Suppressor macrophage (primary cell): ENCODE results near the gene MAD1L1.
"Not testable (repeated sequence)": the region's sequence is repeated elsewhere in the genome, so short reads cannot be mapped to it uniquely, and the experiment has no call there.

Source experiments
- DNase-seq, 4 experiments: peaks; one replicate each; pipeline ENCODE4 v3.0.0-alpha.2; 2020 to 2022

The MAD1L1 gene

DNA sequence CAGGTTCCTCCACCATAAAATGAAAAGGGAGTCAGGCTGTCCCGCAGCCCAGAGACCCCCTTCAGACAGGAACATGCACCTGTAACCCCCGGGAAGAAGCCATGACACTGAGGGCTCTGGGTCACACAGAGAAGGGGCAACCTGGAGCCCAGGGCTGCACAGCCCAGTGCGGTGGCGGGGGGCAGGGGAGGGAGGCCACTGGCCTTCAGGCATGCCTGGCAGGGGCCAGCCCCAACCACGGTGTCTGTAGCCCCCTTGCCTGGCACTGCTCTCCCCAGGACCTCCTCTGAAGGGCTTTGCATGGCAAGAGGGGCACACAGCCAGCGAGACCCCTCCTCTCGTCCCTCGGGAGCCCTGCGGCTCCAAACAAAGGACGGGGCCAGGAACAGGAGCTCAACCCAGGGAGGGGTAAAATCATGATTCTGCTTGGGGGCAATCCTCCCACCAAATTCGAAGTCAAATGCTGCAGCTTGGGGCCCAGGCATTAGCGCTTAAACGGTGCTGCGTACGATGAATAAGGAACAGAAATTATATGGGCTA is 235.1 kb downstream of the MAD1L1 start:
- no peak for DNase-seq

DNA sequence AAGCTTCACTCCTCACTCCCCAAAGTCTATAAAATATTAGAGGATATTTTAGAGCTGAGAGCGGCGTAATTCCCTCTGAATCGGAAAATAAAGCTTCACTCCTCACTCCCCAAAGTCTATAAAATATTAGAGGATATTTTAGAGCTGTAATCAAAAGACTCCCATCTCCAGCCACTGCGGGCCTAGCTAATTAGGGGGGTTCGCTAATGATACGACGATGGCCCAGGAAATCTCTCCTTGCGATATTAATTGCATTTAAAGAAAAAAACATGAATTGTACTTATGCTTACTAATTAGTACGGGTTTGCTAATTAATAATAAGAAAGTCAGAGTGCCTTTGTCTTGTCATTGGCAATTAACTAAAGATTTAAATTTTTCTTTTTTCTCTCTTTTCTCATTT is 235.9 kb downstream of the MAD1L1 start:
- DNase-seq: no peak

DNA sequence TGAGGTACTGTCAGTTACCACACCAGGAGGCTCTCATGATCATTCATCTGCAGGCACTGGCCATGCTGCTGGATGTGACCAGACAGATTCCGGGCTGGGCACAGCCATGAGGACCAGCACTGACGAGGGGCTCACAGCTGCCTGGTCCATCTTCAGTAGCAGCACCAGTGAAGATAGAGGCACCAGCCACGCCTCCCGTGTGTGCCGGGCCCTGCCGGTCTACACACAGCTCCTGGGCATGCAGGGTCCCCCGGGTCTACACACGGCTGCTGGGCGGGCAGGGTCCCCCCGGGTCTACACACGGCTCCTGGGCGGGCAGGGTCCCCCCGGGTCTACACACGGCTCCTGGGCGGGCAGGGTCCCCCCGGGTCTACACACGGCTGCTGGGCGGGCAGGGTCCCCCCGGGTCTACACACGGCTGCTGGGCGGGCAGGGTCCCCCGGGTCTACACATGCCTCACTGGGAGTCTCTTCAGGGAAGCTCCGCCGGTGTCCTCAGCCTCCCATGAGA is 236.8 kb downstream of the MAD1L1 start:
- DNase-seq: not testable (repeated sequence)

DNA sequence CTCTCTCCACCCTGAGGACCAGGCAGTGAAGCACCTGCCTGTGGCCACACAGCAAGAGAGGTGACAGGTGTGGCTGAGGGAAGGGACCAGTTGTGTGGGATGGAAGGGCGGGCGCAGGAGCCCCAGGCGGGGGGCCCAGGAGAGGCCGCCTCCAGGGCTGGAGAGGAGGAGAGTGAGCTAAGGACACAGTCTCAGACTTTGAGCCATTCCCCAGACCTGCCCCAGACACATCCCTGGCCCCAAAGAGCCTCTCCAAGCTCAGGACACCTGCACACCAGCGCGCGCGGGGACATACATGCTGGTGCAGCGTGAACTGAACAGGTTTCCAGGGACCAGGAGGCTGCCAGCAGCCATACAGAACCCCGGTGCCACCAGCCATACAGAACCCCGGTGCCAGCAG is 237.3 kb downstream of the MAD1L1 start:
- no peak for DNase-seq

DNA sequence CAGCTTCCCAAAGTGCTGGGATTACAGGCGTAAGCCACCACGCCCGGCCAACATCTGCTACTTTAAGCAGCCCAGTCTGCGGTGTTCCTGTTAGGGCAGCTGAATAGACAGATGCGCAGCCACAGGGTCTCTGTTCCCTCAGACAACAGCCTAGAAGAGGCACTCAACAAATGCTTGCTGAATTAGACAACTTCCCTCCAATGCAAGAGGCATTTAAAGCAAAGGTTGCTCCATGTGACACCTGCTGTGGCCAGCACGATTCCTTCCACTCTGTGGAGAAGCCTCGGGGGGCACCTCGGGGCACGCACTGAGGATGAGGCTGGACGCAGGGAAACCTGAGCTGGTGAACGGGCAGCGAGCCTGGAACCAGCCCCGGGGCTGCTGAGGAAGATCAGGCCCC is 237.8 kb downstream of the MAD1L1 start:
- DNase-seq: no peak

DNA sequence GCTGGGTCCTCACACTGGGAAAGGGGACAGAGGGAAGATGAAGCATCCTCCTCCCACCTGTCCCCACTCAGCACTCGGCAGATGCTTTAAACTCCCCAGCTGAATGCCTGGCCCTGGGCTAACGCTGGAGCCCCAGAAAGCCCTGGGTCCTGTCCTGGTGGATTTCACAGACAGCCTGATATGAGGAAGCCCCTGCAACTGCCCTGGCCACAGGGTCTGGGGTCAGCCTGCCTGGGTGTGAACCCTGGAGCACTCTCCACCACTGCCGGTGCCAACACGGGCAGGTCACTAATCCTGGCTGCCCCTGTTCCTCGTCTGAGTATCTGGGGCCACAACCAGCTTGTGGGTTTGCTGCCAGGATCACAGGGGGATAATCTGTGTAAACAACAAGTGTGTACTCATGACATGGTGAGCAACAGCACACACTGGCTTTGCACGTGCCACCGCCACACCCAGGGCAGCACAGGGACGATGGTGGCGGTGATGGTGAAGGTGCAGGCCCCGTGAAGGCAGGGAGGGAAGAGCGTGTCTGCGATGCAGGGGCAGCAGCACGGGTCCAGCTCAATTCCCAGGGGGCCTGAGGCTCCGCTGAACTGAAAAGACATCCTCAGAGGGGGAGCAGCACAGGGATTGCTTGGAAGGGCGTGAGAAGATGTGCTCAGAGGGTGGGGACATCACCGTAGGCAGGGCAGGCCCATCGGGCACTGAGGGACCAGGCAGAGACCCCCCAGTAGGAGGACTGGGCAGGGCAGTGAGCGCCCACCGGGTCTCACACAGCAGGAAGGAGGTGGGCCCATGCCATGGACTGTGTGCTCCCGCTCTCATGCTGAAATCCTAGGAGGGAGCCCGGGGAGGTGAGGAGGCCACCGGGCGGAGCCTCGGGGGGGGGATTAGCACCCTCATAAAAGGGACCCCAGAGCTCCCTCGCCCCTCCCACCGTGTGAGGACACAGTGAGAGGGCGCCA is 238.7 kb downstream of the MAD1L1 start:
- no peak for DNase-seq

DNA sequence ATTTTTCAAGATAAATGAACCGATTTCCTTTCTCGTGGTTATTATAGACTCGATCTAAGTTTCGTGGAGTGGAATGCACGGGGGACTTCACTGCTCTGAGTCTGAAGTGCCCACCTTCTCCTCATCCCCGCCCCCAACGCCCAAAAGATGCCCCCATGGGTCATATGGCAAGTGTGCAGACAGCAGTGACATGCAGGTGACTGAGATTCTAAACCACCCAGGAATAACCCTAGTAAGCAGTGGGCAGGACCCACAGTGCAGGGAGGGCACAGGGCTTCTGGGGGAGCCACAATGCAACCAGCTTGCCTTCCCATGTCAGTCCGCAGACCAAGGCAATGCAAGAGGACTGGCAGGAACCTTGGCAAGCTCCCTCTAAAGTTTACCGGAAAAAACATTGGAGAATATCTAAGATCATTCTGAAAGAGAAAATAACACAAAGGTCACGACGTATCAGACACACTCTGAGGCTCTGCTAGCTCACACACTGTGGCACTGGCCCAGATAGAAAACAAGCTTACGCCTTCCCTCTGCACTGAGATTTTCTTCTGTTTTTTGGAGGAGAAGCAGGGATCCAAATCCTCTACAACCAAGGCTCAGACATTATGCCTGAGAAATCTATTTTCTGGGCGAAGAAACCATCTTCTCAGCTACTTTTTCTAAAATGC is 239.6 kb downstream of the MAD1L1 start:
- no peak for DNase-seq

DNA sequence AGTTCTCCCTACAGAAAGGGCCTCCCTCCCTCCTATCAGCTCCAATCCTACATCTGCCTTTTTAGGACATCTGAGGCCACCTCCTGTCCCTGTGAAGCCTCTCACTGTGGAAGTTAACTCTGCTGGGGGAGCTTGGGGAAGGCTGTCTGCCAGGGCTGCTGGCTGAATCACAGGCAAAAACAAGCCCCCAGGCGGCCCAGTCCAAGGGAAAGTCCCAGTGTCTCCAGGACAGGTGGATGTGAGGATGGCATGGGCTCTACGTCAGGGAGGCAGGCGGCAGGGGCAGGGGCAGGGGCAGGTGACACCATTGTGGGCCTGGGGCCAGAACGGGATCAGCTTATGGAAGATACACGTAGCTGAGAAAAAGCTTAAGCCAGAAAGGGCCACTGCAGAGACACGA is 240.2 kb downstream of the MAD1L1 start:
- no peak for DNase-seq

DNA sequence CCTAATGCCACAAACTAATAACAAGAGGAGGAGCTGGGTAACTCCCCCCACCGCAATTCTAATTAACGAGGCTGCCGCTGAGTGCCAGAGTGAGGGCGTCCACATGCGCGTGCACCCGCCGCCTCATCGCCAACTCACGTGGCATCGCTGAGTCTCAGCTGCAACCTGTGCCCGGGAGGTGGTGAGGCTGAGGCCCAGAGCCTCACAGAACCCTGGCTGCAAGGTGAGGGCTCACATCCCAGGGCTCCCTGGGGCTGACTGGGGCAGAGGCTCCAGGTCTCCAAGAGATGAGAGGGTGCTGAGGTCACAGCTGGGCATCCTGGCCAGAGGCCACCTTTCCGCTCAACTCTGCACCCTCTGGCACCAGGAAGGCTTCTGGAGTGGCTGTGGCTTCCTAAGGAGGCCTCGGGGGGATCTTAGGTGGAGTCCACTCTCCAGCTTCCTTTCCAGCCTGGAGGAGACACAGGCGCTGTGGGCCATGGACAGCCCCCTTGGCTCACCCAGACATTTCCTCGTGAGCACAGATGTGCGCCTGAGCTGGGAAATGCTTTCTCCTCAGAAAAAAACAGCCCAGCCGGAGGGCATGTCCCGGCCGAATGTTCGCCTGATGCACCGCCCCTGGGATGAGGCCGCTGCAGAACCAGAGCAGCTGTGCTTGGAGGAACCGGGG is 242.6 kb downstream of the MAD1L1 start:
- no peak for DNase-seq

DNA sequence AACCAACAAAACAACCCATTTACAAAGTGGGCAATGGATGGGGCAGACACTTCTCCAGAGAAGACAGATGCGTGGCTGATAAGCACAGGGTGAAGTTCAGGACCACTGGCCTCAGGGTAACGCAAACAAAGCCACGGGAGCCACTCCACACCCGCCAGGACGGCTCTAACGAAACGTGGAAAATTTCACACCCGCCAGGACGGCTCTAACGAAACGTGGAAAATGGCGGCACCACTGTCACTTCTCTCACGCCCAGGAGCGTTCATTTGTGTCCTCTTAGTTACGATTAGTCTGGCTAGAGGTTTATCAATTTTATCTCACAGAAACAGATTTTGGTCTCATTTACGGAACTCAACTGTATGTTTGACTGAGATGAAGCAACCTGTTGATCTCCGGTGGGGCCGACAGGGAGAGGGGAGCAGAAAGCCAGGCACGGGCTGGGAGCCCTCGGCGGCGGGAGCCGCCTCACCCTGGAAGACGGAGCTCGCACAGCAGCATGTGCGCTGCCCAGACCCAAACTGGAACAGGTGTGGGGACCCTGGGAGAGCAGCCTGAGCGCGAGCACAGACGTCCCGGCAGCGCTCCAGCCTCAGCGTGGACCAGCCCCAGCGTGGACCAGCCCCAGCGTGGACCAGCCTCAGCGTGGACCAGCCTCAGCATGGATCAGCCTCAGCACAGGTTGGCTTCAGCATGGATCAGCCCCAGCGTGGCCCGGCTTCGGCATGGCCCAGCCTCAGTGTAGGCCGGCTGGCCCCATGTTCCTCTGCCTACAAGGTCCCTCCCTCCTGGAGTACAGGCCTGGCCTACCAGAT is 243.5 kb downstream of the MAD1L1 start:
- DNase-seq: no peak

DNA sequence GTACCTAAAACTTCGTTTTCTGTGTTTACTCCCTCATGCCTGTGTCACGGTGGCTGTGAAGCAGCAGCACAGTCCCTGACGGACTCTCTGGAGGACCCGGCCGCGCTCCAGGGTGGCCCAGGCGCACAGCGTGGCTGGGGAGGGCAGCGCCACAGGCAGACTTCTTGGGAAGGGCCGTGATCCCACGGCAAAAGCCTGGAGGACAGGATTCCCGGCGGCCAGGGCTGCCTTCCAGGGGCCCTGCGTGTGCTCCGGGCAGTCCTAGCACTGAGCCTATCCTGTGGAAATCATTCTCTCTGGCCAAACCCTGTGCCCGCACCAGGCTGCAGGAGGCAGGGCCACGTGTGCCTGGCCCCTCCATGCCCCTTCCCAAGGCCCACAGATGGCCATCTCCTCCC is 244.2 kb downstream of the MAD1L1 start:
- no peak for DNase-seq

DNA sequence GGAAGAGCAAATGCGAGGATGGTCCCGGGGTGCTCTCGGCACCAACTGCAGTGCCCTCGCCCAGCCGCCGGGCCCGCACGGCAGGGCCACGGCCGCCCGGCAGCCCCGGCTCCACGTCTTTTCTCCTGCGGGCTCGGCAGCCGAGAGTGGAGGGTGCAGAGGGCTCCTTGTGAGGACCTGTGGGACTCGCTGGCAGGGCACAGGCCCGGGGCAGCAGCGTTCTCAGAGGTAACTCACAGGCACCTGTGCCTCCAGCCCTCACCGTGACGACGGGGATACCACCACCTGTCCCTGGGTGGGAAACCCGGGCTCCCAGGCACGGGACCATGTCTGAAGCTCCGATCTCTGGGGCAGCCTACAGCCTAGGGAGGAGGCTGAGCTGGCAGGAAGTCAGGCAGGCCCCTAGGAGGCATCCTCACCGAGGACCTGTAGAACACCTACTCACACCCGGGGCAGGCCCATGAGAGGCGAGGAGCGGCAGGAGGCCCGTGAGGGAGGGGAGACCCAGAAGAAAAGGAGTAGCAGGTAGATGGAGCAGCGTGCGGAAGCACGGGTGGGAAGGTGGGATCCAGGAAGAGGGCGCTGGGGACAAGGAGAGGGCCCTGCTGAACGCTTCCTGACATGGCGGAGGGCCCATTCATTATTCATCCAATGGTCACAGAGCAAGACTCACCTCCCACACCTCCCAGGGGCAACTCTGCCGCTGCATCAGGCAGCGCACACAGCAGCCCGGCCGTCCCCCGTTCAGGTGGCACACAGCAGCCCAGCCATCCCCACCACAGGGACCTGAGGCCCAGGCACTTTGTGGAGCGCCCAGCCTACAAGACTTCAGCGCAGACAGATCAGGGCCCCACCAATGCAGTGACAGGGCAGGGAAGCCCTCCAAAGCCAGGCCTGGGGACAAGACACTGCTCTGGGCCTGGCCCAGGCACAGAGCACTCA is 244.9 kb downstream of the MAD1L1 start:
- no peak for DNase-seq

DNA sequence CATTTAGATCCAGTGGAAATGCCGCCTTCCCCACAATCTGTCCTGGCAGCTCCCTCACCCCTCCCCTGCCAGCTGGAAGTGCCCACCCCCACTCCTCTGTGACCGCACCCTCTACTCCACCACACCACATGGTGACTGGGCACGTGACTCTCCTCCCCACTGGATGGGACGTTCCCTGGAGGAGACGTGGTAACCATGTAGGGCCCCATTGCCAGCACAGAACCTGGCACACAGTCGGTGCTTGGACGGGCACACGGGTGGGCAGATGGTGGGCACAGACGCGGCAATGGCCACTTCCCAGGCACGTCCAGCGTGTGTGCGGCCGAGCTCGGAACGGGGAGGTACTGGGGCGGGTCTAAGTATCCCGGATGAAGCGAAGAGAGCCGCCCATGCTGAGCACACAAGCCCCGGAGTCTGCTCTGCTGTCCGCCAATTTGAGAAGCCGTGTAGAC is 245.6 kb downstream of the MAD1L1 start:
- DNase-seq: no peak

DNA sequence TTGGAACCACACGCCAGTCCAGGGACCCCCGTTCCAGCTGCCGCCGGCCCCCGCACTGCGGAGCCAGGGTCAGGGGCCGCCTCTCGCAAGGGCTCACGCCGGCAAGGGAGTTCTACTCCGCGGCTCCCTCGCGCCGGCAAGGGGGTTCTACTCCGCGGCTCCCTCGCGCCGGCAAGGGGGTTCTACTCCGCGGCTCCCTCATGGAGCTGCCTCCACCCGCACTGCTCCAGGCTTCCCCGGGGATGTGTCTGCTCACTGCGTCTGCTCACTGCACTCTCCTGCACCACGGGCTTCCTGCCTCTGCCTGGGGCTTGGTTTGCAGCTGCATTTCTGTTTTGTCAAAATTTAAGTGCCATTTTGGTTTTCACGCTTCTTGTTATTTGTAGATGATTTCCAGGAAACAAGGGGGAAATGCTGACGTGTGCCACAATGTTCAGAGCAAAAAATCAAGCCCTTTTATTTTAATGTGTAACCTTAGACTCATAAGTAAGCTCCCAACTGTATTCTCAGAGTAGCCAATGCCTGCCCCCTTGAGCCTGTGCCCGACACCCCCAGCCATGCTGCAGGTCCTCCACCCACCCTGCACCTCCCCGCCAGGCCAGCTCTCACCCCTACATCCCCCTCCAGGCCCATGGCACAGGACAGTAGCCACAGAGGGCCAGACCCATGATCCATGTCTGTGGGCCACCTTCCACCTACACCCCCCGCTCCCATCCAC is 246.2 kb downstream of the MAD1L1 start:
- no peak for DNase-seq

DNA sequence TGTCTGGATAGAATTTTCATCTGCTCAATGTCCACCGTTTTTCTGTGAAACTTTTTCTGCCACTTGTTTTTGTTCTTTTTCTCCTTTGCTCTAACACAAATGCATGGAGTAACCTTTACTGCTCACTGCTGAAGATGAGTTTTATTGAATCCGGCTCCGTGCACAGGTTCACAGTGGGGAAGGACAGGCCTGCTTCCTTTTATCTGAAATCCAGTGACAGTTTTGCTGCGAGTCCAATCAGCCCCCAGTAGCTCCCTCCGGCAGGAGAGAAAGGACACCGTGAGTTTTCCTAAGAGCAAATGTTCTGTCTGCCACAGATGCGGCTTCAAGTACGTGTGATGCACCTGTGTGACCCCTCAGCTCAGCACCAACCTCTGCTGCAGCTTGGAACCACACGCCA is 246.8 kb downstream of the MAD1L1 start:
- no peak for DNase-seq

DNA sequence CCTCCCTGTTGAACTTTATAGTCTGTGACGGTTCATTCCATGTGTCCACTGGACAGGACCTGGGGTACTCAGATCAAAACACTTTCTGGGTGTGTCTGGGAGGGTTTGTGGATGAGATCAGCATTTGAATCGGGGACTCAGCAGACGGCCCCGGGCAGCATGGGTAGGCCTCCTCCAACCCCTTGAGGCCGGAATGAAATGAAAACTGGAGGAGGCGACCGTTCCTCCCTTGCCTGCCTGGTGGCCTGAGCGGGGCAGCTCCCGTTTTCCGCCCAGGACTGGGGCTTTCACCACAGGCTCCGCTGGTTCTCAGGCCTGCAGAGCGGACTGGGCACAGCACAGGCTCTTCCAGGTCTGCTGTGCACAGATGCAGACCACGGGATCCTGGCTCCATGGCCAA is 247.7 kb downstream of the MAD1L1 start:
- no peak for DNase-seq

DNA sequence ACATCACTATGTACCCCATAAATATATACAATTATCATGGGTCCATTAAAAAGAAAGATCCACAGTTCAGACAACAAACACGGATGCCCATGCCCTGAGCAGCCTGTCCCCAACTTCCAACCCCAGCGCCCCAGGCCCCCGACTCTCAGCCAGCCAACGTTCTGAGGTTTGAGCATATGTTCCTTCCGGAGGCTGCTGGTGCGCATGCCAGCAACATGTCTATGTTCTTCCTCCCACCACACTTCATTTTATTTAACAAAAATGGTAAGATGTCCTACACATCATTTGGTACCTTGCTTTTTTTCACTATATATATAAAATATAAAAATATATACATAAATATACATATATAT is 250.9 kb downstream of the MAD1L1 start:
- DNase-seq: no peak

DNA sequence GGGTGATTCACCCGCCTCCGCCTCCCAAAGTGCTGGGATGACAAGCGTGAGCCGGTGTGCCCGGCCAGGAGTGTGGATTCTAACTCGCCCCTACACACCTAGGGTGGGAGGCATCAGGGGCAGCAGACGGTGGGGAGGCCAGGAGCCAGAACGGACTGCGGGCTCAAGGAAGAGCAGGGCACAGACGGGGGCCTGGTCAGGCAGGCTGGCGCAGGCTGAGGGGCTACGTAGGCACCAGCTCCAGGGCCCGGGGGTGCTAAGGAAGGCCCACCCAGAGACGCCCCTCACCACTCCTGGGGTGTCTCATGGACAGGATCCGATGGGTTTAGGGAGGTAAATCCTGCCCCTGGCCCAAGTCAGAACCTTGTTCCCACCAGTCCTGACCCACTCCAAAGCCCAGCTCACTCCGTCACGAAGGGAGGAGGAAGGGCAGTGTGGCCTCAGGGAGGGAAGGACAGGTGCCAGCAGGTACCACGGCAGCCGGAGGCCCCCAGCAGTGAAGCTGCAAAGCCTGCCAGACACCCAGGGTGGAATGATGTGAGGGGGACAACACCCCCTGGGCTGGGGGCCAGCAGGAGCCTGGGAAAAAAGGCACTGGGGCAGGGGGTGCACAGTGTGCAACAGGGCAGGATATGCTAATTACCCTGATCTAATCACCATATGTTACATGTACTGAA is 251.4 kb downstream of the MAD1L1 start:
- DNase-seq: no peak
